SK-N-SH (cell line): ENCODE results near the gene MBD2.

Experiments used
- CTCF ChIP-seq: fragments of 200-600 bp; sonication (generic); IDR thresholded peaks from 2 replicates; pipeline ENCODE4 v1.6.1; 2017; ENCODE audit warnings: antibody characterized with exemption, mild to moderate bottlenecking, moderate library complexity
- EZH2phosphoT487 ChIP-seq: fragments of 200-600 bp; sonication (generic); IDR thresholded peaks from 2 replicates; pipeline ENCODE4 v1.6.1; 2017; ENCODE audit warnings: low read depth, mixed run types, mild to moderate bottlenecking, antibody characterized with exemption, moderate library complexity, borderline replicate concordance
- JUND ChIP-seq: IDR thresholded peaks from 2 replicates; pipeline ENCODE4 v1.4.0; 2012
- MAX ChIP-seq: IDR thresholded peaks from 2 replicates; pipeline ENCODE4 v1.4.0; 2012; ENCODE audit warnings: low read depth
- NFIC ChIP-seq: IDR thresholded peaks from 2 replicates; pipeline ENCODE4 v1.4.0; 2012; ENCODE audit warnings: borderline replicate concordance
- NRF1 ChIP-seq: IDR thresholded peaks from 2 replicates; pipeline ENCODE4 v1.6.1; 2012; ENCODE audit warnings: low read depth, mild to moderate bottlenecking, low read length
- POLR2AphosphoS5 ChIP-seq: IDR thresholded peaks from 2 replicates; pipeline ENCODE4 v1.6.1; 2012; ENCODE audit warnings: low read depth, low read length
- RCOR1 ChIP-seq: fragments of 150-350 bp; IDR thresholded peaks from 2 replicates; pipeline ENCODE4 v1.6.1; 2017; ENCODE audit warnings: antibody characterized with exemption, low read length
- REST ChIP-seq: IDR thresholded peaks from 2 replicates; pipeline ENCODE4 v1.6.1; 2012; ENCODE audit warnings: mild to moderate bottlenecking, low read depth, low read length, moderate library complexity
- RXRA ChIP-seq: IDR thresholded peaks from 2 replicates; pipeline ENCODE4 v1.4.0; 2012; ENCODE audit warnings: low read depth, mild to moderate bottlenecking, borderline replicate concordance
- SIN3A ChIP-seq: IDR thresholded peaks from 2 replicates; pipeline ENCODE4 v1.6.1; 2012; ENCODE audit warnings: low read depth, mild to moderate bottlenecking, low read length, moderate library complexity, borderline replicate concordance
- TAF1 ChIP-seq: IDR thresholded peaks from 2 replicates; pipeline ENCODE4 v1.6.1; 2012; ENCODE audit warnings: low read depth, mild to moderate bottlenecking, low read length, moderate library complexity, borderline replicate concordance
- TCF12 ChIP-seq: IDR thresholded peaks from 2 replicates; pipeline ENCODE4 v1.4.0; 2012

- TF ChIP-seq POLR2AphosphoS5: no peak
- TF ChIP-seq CTCF: no peak
- no peak for TF ChIP-seq SIN3A
- TF ChIP-seq RXRA: no peak
- no peak for TF ChIP-seq TAF1
- no peak for TF ChIP-seq JUND
- TF ChIP-seq MAX: no peak
- no peak for TF ChIP-seq NFIC
- TF ChIP-seq REST: no peak
- TF ChIP-seq NRF1: no peak
- no peak for TF ChIP-seq TCF12
- TF ChIP-seq RCOR1: no peak
- TF ChIP-seq EZH2phosphoT487: no peak
These were observed 29.8 kb upstream of the MBD2 start for GRCh38 chr18:54254265-54254758.
